ENCODE results near the gene PPIA. TPM values are rescaled to one million over a fixed set of nuclear protein-coding genes. Genes with fewer than 3 reads are reported as not detected.
"Not testable (repeated sequence)": the region's sequence is repeated elsewhere in the genome, so short reads cannot be mapped to it uniquely, and the experiment has no call there.

The PPIA gene
- total RNA-seq, 1 experiment from 2014 or later = 2,836 TPM

- H3K4me2 ChIP-seq (ENCODE audit: low read length); BruUV-seq (replicated peaks); H3K27me3 ChIP-seq (ENCODE audit: insufficient read depth, low read length); H3K4me1 ChIP-seq (ENCODE audit: control insufficient read depth in 1 of 2, insufficient read depth in 2 of 2, low read length in 2 of 2); CTCF ChIA-PET; POLR2A ChIA-PET; H3K9me2 ChIP-seq (ENCODE audit: insufficient read depth); H3K79me2 ChIP-seq (ENCODE audit: insufficient read depth, low read length); intact Hi-C loops (cut with micrococcal nuclease); H3K4me3 ChIP-seq (replicated peaks in 1 of 2; ENCODE audit: low read depth in 1 of 2, low read length in 2 of 2); RAD21 ChIA-PET (ENCODE audit: low non-redundant PET in 1 of 2, low total read pairs in 2 of 2, uncharacterized antibody in 2 of 2, unreplicated experiment in 2 of 2); ATAC-seq; H2AFZ ChIP-seq (ENCODE audit: low read depth, low read length, poor library complexity, severe bottlenecking); H4K20me1 ChIP-seq (ENCODE audit: insufficient read depth); H3K9me3 ChIP-seq (ENCODE audit: control insufficient read depth in 1 of 2, insufficient read depth in 1 of 2, low read depth in 1 of 2, low read length in 2 of 2); H3K36me3 ChIP-seq (ENCODE audit: control insufficient read depth in 1 of 2, insufficient read depth in 2 of 2, low read length in 2 of 2); H3K9ac ChIP-seq (ENCODE audit: low read length); H3K27ac ChIP-seq (ENCODE audit: low read depth, low read length); DNase-seq (ENCODE audit: low read depth, low spot score): not testable (repeated sequence)
Observed at GRCh38 chr7:44774486-44774885, 22.0 kb upstream of the PPIA start.

GRCh38 chr7:44775383-44776107, 20.9 kb upstream of the PPIA start:
- RAD21 ChIA-PET (ENCODE audit: low non-redundant PET in 1 of 2, low total read pairs in 2 of 2, uncharacterized antibody in 2 of 2, unreplicated experiment in 2 of 2) = no interaction called here
- TF ChIP-seq SRF (IDR thresholded peaks at IDR 0.05; ENCODE audit: low read depth) = no peak
- no peak for TF ChIP-seq TCF7L2 (IDR thresholded peaks at IDR 0.05; ENCODE audit: borderline replicate concordance, extremely low read depth, insufficient read depth, insufficient read length)
- TF ChIP-seq FOSL1 (IDR thresholded peaks at IDR 0.05; ENCODE audit: low read depth) = no peak
- no peak for TF ChIP-seq POLR2AphosphoS5 (IDR thresholded peaks at IDR 0.05; ENCODE audit: low read depth, low read length)
- TF ChIP-seq ZFX (IDR thresholded peaks at IDR 0.05) = no peak
- no peak for TF ChIP-seq YY1 (IDR thresholded peaks at IDR 0.05; ENCODE audit: extremely low read depth, insufficient replicate concordance, low read depth, low read length)
- TF ChIP-seq ELF1 (IDR thresholded peaks at IDR 0.05; ENCODE audit: borderline replicate concordance, low read depth) = no peak
- no peak for TF ChIP-seq CEBPB (IDR thresholded peaks at IDR 0.05; ENCODE audit: low read depth)
- TF ChIP-seq, protein P1, sequence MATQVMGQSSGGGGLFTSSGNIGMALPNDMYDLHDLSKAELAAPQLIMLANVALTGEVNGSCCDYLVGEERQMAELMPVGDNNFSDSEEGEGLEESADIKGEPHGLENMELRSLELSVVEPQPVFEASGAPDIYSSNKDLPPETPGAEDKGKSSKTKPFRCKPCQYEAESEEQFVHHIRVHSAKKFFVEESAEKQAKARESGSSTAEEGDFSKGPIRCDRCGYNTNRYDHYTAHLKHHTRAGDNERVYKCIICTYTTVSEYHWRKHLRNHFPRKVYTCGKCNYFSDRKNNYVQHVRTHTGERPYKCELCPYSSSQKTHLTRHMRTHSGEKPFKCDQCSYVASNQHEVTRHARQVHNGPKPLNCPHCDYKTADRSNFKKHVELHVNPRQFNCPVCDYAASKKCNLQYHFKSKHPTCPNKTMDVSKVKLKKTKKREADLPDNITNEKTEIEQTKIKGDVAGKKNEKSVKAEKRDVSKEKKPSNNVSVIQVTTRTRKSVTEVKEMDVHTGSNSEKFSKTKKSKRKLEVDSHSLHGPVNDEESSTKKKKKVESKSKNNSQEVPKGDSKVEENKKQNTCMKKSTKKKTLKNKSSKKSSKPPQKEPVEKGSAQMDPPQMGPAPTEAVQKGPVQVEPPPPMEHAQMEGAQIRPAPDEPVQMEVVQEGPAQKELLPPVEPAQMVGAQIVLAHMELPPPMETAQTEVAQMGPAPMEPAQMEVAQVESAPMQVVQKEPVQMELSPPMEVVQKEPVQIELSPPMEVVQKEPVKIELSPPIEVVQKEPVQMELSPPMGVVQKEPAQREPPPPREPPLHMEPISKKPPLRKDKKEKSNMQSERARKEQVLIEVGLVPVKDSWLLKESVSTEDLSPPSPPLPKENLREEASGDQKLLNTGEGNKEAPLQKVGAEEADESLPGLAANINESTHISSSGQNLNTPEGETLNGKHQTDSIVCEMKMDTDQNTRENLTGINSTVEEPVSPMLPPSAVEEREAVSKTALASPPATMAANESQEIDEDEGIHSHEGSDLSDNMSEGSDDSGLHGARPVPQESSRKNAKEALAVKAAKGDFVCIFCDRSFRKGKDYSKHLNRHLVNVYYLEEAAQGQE (IDR thresholded peaks at IDR 0.05; ENCODE audit: low read depth) = no peak
- no peak for TF ChIP-seq EGR1 (IDR thresholded peaks at IDR 0.05; ENCODE audit: low read depth)
- TF ChIP-seq ATF3 (IDR thresholded peaks at IDR 0.05) = no peak
- TF ChIP-seq, protein P2, sequence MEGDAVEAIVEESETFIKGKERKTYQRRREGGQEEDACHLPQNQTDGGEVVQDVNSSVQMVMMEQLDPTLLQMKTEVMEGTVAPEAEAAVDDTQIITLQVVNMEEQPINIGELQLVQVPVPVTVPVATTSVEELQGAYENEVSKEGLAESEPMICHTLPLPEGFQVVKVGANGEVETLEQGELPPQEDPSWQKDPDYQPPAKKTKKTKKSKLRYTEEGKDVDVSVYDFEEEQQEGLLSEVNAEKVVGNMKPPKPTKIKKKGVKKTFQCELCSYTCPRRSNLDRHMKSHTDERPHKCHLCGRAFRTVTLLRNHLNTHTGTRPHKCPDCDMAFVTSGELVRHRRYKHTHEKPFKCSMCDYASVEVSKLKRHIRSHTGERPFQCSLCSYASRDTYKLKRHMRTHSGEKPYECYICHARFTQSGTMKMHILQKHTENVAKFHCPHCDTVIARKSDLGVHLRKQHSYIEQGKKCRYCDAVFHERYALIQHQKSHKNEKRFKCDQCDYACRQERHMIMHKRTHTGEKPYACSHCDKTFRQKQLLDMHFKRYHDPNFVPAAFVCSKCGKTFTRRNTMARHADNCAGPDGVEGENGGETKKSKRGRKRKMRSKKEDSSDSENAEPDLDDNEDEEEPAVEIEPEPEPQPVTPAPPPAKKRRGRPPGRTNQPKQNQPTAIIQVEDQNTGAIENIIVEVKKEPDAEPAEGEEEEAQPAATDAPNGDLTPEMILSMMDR (IDR thresholded peaks at IDR 0.05 in 2 of 3, conservative IDR thresholded peaks at IDR 0.05 in 1 of 3; ENCODE audit: borderline replicate concordance in 1 of 3, insufficient read depth in 1 of 3, low read depth in 2 of 3, low read length in 2 of 3) = no peak
- TF ChIP-seq SIN3A (IDR thresholded peaks at IDR 0.05; ENCODE audit: low read depth) = no peak
- no peak for TF ChIP-seq EZH2phosphoT487 (IDR thresholded peaks at IDR 0.05; ENCODE audit: borderline replicate concordance)
- no peak for TF ChIP-seq MAX (IDR thresholded peaks at IDR 0.05)

More at GRCh38 chr7:44775383-44776107, 20.9 kb upstream of the PPIA start:
- Histone ChIP-seq H3K36me3 (ENCODE audit: control insufficient read depth in 1 of 2, insufficient read depth in 2 of 2, low read length in 2 of 2) (no peaks in the 10 kb centered on the region), H3K4me1 (ENCODE audit: control insufficient read depth in 1 of 2, insufficient read depth in 2 of 2, low read length in 2 of 2) (no peaks in the 10 kb centered on the region), H3K27me3 (ENCODE audit: insufficient read depth, low read length) (no peaks in the 10 kb centered on the region), H3K79me2 (ENCODE audit: insufficient read depth, low read length) (no peaks in the 10 kb centered on the region), H4K20me1 (ENCODE audit: insufficient read depth) (no peaks in the 10 kb centered on the region), H3K9me2 (ENCODE audit: insufficient read depth) (no peaks in the 10 kb centered on the region), H3K4me3 (replicated peaks in 1 of 2; ENCODE audit: low read depth in 1 of 2, low read length in 2 of 2) (no peak overlapping the region), H2AFZ (ENCODE audit: low read depth, low read length, poor library complexity, severe bottlenecking) (no peak overlapping the region), H3K9me3 (ENCODE audit: control insufficient read depth in 1 of 2, insufficient read depth in 1 of 2, low read depth in 1 of 2, low read length in 2 of 2) (no peaks in the 10 kb centered on the region), H3K27ac (ENCODE audit: low read depth, low read length) (no peak overlapping the region), H3K9ac (ENCODE audit: low read length) (no peak overlapping the region), H3K4me2 (ENCODE audit: low read length) (no peak overlapping the region)
- POLR2A ChIA-PET = no interaction called here
- intact Hi-C loops (cut with micrococcal nuclease) = no loop called here
- no TSS peak for BruUV-seq (replicated peaks)
- ATAC-seq (no peak), DNase-seq (ENCODE audit: low read depth, low spot score) (no peak)
- CTCF ChIA-PET = no interaction called here

All from HCT116 (cell line).